RPMI8226 (cell line): ENCODE results near the gene R3HDML.

Source experiments
- DNase-seq: peaks from one replicate; pipeline ENCODE4 v3.0.0-alpha.2; 2015

R3HDML gene

DNA sequence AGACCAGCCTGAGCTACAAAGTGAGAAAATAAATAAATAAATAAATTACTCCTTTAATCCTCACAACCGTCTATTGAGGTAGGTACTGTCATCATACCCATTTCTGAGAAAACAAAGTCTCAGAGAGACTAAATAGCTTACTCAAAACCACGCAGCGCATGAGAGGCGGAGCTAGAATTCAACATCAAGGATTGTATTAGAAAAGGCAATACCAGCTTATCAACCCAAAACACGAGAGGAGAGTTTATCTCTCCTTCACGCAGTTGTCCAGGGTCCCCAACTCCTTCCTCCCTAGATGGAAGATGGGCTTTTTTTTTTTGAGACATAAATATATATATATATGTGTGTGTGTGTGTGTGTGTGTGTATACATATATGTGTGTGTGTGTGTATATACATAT is 30.9 kb downstream of the R3HDML start:
- DNase-seq, result no peak

DNA sequence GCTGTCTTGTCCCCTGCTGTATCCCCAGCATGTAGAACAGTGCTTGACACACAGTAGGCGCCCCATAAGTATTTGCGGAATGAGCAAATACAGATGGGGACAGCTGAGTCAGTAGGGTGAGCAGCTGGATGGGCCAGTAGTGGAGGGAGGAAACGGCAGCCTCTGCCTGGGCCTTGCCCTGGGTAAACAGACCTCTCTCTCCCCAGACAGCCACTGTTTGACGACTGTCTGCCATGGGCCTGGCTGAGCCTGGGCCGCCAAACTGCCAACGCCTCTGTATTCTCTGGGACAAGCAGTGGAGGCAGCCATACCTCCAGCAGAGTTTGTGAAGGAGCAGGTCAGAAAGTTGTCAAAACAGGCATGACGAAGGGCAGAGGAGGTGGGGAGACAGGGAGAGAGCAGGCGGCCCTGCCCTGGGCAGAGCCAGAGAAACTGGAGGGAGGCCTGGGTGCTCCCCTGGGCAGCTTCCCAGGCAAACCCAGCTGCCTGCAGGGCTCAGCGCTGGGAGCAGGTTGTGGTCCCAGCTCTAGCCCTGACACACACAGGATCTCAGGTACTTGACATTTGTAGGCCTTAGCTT is 33.9 kb downstream of the R3HDML start:
- no peak for DNase-seq

DNA sequence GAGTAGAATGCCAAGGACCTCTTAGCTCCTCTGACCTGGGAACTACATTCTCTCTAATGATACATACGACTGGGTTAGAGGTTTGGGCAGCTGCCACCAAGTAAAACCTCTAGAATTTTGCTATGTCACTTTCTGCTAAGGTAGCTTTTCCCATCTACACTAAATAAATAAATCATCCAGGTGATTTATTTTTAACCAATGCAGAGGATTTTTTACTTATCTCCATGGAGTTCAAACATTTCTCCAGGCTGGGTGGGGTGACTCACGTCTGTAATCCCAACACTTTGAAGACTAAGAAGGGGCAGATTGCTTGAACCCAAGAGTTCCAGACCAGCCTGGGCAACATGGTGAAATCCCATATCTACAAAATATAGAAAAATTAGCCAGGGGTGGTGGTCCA is 45.8 kb downstream of the R3HDML start:
- DNase-seq, result no peak

DNA sequence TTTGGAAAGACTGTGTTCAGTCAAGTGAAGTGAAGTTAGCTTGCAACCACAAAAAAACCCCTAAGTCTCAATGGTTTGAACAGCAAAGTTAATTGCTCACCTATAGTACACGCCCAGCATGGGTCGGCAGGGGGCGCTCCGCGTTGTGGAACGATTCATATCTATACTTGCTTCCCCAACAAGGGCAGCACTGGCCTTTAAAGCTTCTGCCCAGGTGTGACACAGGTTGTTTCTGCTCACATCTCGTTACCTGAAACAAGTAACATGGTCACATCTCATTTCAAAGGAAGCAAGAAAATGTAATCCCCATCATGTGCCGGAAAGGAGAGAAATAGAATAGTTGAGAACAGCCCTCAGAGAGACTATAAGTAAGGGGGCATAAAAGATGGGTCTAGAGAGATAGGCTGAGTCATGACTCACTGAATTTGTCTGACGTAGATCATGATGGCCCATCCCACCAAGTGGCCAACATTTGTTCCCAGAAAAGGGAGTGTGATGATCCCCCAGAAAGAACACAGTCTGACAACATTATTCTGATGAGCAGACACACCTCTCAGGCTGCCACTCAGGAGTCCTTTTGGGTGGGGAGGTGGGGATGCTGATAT is 47.7 kb downstream of the R3HDML start:
- DNase-seq, result peak; percentile 81

DNA sequence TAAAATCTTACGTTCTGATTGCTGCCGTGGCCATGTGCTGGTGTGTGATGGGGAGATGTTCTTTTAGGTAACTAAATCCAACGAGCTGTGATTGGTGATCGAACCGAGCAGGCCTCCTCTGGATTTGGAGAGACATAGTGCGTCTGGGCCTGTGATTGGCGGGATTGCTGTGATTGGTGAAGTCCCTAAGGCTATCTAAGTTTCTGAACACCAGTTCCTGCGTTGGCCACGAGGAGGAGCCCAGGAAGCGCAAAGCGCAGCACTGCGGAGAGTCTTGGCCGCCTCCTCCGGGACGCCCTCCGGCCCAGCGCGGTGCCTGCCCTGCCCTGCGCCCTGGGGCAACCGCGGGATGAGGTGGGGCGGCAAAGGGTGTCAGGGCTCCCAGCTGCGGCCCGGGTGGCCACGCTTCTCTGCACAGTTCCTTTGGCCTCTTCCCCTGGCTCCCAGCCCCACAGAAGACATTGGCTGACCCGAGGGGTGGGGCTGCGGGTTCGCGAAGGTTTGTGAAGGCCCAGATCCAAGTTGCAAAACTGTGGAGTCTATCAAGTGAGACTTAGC is 51.7 kb downstream of the R3HDML start:
- peak; percentile 70 for DNase-seq

DNA sequence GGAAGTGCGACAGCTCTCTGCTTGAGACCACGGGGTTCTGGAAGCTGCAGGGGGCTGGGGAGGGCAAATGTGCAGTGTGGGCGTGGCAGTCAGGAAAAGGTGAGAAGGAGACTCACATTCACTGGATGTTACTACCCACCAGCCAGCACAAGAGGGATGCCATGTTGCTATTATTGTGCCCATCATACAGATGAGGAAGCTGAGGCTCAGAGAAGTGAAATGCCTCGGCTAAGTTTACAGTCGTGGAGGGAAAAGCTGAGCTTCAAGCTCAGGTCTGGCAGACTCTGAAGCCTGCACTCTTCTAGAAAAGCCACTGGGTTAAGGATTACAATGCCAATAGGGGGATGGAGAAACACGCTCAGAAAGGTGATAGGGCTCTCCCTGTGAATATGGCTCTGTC is 53.0 kb downstream of the R3HDML start:
- DNase-seq, result no peak

- no peak for DNase-seq
These were observed 53.4 kb downstream of the R3HDML start for GRCh38 chr20:44390280-44390679.

DNA sequence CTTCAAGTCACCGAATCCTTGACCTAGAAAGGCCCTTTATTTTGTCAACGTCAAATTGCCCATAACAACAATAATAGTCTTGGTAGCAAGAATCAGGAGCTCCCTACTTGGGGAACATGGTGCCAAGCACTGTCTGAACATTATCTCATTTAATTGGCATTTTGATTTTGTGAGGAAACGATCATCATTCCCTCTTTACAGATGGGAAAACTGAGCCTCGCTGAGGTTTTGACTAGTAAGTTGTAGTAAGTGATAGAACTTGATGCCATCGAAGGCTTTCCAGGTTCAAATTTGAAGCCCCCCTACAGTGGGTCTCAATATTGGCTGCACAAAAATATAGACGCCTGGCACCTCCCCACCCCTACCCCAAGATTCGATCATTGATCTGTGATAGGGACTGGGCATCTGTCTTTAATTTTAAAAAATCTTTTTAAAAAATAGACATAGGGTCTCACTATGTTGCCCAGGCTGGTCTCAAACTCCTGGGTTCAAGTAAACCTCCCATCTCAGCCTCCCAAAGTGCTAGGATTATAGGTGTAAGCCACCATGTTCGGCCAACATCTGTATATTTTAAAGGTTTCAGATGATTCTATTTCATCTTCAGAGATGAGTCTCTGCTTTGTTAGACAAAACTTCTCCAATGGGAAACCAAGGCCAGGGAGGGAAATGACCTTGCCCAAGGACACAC is 55.4 kb downstream of the R3HDML start:
- no peak for DNase-seq

DNA sequence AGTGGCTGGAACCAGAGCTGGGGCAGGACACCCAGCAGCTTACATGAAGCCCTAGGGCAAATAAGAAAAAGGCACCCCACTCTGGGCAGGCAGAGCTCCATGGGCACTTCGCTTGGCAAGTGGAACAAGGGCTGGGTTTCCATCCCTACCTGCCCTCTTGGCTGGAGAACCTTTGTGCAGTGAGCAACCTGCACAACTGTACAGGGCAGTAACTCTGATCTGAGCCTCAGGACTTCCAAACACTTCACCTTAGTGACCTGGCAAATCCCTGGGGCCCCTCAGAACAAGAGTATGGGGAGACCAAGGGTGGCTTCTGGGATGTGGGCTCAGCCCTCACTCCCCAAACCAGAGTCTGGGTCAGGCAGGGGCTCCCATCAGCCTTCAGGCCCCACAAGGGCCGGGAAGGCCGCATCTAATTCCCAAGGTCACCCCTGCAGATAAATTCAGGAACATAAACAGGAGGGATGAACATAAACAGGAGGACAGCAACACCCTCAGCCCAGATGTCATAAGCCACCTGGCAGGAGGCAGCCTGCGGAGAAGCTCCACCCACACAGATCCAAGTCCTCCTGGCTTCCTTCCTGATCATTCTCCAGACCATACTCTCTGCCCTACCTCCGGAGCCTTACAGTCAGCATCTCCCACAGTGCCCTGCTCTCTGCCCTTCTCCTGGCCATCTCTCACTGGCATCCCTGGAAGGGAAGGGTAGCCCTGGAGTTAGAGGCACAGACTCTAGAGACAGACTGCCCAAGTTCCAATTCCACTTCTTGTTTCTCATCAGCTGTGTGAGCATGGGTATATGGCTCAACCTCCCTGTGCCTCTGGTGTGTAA is 56.1 kb downstream of the R3HDML start:
- no peak for DNase-seq

DNA sequence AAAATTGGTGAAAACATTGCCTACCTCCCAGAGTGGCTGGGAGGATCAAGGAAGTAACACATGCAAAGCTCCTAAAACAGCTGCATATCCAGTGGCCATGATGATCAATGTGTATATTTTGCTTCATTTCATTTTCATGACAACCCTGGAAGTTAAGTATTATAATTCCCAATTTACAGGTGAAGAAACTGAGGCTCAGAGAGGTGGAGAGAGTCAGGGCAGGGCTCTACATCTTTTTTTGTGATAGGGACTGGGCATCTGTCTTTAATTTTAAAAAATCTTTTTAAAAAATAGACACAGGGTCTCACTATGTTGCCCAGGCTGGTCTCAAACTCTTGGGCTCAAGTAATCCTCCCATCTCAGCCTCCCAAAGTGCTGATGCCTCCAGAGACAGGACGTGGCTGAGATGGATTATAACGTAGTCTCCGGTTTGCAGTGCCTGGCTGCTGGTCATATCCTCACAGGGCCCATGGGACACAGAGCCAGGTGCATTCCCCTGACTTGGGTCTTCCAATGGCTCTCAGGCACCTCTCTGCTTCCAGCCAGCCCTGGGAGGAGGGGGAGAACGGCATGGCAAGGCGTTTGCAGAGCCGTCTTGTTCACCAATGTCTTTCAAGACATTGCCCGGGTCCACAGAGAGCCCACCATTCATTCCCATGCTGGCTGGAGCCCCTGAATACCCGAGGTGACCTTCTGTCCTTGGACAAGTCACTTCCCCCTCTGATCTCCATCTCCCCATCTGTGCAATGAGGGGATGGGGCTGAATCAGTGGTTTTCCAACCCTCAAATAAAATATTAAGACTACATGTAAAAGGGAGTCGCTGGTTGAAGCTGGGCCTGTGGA is 57.0 kb downstream of the R3HDML start:
- no peak for DNase-seq

DNA sequence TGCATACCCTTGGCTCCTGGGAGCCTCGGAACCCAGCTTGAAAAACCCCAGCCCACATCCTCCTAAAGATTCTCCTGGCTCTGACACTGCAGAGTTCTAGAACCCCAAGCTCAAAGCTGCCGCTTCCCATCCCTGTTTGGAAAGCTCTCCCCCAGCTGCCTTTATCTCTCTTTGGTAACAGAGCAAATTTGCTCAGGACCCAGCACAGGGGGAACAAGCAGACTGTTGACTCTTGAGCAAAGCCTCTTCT is 57.5 kb downstream of the R3HDML start:
- DNase-seq, result no peak

DNA sequence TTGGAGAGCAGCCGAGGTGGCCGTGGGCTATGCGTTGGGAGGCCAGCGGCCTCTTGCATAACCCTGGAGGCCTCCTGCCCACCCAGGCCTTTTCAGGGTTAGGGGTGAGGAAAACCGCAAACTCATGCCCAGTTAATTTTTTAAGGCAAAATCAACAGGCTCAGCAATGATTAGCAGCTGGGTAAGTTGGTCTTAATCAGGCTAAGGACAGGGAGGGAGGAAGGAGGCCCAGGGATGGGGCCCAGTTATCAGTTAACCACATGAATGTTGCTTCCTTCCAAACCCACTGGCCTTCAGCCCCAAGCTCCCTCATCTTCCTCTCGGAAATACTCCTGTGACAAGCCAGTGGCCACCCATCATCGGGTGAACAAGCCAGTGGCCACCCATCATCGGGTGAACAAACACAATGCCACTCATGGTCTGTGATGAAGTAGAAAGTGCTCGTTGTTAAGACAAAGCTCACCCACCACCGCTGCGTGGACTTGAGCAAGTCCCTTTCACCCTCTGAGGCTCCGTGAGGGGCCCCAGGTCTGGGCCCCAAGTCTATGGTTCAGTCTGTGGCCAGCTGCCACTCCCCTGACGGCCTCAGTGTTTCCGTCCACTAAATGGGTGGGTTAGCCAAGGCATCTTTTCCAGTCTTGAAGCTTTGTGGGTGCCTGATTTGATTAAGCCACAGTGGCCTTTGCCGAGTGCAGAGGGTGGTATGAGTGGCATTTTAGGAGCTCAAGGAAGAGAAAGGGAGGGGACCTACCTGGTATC is 58.0 kb downstream of the R3HDML start:
- no peak for DNase-seq

DNA sequence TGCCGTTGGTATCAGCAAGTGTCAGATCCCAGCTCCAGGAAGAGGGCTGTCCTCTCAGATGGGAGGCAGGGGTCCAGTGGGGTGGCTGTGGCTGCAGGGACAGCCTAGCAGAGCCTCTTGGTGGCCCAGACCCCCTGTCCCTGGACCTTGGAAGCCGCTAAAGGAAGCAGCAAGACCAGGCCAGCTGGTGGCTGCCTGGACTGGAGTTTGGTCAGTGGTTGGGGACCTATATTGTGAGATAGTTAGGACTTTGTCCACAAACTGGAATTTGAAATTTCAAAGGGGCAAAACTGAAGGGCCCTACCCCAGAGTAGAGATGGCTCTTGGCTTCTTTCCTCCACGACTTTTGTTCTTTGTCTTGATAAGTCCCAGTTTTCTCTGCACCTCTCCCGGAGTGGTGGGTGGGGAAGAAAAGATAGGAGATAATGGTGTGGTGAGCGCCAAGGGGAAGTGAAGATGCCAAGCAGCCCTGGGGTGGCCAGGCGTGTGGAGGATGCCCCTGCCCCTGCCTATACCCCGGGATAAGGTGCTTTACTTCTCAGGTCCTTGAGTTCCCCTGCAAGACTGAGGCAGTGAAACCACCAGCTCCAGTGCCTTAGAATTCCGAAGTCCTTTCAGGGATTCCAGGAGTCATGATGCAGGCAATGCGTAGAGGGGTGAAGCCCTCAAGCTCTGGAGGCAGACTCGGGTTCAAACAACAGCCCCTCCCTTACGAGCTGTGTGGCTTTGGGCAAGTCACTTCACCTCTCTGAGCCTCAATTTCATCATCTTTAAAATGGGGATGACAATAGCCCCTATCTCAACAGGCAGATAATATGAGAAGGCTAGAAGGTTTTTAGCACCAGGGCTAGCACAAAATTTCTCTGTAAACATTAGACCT is 58.9 kb downstream of the R3HDML start:
- no peak for DNase-seq

- DNase-seq, result no peak
These were observed 59.7 kb downstream of the R3HDML start for GRCh38 chr20:44396369-44397130.

DNA sequence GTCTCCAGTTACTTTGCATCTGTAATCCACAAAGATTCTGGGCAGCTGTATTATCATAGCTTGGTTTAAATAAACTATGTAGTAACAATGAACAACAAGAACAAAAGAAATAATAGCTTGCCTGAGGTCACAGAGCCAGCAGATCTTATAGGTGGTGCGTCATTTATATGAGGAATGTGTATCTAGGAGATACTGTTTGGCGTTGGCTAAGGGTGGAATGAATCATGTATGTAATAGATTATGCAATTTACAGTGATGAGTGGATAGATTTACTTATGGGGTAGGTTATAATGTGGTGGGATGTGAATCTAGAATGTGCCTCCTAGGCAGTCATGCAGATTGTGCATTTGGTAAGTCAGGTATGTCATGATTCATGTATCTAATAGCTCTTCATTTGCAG is 61.5 kb downstream of the R3HDML start:
- no peak for DNase-seq

GRCh38 chr20:44399446-44399845 is 62.6 kb downstream of the R3HDML start:
- no peak for DNase-seq

DNA sequence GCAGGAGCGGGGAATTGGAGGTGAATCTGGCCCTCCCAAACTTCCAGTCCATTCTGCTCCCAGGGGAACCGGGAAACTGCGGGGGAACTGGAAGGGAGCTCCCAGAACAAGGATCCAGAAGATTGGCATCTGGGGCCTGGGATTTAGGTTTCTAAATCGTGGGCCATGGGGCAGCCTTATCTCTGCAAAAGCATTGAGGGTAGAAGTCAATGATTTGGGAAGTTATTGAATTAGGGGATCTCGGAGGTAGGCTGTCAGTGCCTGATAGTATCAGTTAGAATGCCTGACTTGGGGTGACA is 63.8 kb downstream of the R3HDML start:
- DNase-seq, result no peak
